Mucosa of gallbladder (tissue), 1 donor: ENCODE measurements around the gene HOXA3. TPM values are rescaled to one million over a fixed set of nuclear protein-coding genes. Genes with fewer than 3 reads are reported as not detected.

ENCODE experiments used
- DNase-seq: peaks from one replicate; pipeline ENCODE4 v3.0.0-alpha.2; 2020; ENCODE audit warnings: low spot score
- total RNA-seq: library from RNA; stranded (reverse); gene quantifications from one replicate; pipeline ENCODE4 v1.2.1, GENCODE V29; 2021
- donor health status: DM: no; HTN: no; CAD: no.

The HOXA3 gene
- total RNA-seq, 1 donor from 2014 or later, result 1.8 TPM

DNA sequence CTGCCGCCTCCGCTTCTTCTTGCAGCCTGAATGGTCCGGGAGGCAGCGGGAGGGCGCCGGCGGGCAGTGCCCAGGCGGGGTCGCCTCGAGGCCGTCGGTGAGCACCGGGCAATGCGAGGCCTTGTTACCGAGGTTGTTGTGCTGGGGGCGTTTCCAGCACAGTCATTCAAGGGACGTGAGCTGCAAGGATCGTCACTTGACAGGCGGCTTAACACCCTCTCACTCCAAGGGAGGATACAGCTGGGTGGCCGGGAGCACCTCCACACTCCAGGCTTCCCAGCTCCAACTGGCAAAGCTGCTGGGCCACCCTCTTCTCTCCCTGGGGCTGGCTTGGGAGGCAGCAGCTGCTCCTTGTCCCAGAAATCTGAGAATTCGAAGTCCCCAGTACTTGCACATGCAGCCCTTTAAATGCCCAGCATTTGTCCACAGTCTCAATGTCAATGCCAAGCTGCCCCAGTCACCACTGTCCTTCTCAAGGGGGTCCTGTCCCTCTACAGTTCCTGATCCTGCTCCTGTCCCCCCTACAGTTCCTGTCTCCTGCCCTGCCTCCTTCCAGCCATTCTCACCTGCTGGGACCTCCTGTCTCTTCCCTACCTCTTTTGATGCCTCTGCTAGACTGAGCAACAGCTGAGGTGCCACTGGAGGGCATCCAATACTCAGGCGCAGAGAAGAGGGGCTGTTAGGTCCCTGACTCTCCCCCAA is 37.1 kb upstream of the HOXA3 start:
- no peak for DNase-seq

GRCh38 chr7:27188386-27189294 is 36.3 kb upstream of the HOXA3 start:
- DNase-seq, result no peak

- DNase-seq, result no peak
Observed at GRCh38 chr7:27187475-27188385, 35.3 kb upstream of the HOXA3 start.

DNA sequence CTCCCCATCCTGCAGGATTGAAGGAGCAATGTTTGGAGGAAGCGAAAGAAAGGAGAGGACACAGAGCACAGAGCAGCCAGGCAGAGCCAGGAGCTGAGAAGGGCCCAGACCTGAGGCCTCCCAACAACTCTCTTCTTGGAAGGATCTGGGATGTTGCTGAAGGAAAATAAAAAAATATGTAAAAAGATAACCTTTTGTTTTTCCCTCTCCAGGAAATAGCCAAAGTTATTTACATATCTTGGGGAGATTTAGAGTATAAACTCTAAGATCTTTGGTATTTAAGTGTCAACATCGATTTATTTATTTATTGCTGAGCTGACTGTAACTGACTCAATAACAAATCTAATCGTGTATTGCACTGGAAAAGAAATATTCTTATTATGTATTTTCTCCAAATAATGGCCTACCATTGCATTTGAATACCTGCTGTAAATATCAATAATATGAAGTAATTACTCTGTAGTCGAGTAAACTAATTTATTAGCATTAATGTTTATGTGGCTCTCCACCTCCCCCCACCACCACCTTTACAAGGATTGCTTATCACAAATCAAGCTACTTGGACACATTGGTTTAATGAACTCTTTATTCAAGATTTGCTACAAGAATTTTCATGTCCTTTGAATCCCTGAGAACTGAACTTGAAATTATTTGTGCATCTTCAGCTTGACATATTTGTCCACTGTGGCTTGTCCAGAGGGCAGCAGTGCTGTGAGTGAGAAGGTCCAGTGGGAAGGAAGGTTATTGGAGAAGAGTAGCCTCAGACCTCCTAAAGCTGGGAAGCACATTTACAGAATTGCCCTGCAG is 34.5 kb upstream of the HOXA3 start:
- DNase-seq, result no peak

GRCh38 chr7:27185854-27186667 is 33.7 kb upstream of the HOXA3 start:
- DNase-seq, result no peak

GRCh38 chr7:27185013-27185853 is 32.9 kb upstream of the HOXA3 start, which contains the start of gene HOXA11:
HOXA11 (minus strand) TSS chr7:27185232; CDS start chr7:27185144, 88 bp downstream.
- DNase-seq, result no peak

DNA sequence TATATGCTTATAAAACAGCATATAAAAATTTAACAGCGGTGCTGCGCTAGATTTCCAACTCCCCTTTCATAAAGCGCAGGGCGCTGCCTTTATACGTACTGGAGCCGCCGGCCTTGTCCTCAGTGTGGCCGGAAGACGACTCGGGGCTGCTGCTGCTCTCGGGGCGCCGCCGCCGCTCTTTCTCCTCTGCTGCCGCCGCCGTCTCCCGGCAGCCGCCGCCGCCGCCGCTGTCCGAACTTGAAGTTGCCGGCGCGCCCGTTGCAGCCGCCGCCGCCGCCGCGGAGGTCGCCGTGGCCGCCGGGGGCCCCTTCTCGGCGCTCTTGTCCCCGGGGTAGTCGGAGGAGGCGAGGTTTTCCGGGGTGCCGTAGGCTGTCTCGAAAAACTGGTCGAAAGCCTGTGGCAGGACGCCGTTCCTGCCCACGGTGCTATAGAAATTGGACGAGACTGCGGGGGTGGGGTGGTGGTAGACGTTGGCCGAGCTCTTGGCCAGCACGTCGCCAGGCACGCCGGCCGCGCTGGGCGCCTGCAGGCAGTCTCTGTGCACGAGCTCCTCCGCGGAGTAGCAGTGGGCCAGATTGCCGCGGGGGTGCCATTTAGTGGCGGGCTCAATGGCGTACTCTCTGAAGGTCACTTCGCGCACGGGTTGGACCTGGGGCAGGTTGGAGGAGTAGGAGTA is 32.1 kb upstream of the HOXA3 start:
- no peak for DNase-seq

DNA sequence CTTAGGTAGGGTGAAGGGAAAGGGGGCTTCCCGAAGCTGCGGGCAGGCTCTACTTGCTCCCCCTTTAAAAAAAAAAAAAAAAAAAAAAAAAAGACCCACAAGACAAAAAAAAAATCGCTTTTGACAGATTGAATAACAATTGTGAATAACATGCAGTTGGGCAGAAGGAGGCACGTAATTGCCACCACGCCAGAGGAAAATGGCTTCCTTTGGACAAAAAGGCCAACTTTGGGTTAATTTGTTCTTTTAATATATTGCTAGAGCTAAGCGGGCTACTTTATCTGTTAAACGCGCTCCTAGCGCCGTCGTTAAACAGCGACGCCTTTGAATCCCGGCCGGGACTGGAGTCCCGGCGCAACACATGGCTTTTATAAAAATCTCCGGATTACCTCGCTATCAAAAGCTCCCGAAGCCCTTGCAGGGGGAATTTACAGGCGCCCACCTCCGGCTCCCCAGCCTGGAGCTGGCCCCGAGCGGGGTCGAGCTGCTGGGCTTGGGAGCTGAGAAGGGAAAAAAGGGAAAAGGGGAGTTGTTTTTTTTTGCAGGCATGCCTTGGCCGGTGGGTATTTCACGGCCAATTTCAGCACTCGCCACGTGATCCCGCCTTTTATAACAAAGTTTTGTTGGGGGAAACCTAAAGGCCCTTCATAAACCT is 31.4 kb upstream of the HOXA3 start:
- no peak for DNase-seq

DNA sequence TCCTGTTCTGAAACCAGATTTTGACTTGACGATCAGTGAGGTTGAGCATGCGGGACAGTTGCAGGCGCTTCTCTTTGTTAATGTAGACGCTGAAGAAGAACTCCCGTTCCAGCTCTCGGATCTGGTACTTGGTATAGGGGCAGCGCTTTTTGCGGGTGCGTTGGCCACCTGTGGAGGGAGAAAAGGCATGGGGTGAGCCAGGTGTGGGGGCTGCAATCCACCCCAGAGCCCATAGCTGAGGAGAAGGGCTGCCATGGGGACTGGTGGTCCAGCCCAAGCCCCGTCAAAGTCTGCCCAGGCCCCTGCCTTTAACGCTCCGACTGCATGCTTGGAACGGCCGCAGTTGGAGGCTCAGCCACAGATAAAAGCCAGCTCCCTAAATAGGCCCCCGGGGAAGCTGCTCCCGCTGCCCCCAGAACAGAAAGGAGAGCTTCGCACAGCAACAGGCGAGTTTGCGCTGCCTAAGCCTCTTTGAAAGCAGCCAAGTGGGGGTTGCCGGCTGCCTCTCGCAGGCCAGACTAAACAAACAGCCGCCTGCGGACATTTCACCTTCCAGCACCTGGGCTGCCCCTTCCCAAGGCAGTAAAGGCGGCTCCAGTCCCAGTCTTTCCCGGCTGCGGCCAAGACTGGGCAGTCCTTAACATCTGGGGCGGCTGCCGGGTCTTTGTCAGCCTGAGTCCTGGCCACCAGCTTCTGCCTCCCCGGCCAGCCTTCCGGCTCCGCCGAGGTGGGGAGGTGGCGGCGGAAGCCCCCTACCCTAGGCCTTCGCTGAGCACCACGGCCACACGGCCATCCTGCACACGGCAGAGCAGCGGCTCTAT is 30.7 kb upstream of the HOXA3 start:
- no peak for DNase-seq

GRCh38 chr7:27182285-27182841 is 30.0 kb upstream of the HOXA3 start:
- DNase-seq, result no peak

DNA sequence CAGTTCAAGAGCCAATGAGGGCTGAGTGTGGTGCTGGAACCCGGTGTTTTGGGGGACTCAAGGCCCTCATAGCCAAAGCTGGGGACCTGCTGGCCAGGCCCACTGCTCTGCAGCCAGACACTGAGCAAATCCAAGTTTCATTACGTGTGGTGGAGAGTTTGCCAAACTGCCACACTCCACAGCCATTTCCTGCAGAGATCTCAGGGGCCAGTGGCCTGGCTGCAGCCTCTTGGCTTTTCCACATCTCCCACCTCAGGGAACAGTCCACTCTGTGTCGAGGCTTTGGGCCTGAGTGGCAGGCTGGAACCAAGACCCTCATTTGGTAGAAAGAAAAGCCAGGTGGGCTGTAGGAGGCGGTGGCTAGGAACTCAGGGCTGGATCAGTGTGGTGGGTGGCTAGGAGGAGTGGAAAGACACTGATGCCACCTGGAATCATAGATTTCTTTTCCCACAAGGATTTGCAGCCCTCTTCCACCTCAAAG is 29.5 kb upstream of the HOXA3 start:
- no peak for DNase-seq

DNA sequence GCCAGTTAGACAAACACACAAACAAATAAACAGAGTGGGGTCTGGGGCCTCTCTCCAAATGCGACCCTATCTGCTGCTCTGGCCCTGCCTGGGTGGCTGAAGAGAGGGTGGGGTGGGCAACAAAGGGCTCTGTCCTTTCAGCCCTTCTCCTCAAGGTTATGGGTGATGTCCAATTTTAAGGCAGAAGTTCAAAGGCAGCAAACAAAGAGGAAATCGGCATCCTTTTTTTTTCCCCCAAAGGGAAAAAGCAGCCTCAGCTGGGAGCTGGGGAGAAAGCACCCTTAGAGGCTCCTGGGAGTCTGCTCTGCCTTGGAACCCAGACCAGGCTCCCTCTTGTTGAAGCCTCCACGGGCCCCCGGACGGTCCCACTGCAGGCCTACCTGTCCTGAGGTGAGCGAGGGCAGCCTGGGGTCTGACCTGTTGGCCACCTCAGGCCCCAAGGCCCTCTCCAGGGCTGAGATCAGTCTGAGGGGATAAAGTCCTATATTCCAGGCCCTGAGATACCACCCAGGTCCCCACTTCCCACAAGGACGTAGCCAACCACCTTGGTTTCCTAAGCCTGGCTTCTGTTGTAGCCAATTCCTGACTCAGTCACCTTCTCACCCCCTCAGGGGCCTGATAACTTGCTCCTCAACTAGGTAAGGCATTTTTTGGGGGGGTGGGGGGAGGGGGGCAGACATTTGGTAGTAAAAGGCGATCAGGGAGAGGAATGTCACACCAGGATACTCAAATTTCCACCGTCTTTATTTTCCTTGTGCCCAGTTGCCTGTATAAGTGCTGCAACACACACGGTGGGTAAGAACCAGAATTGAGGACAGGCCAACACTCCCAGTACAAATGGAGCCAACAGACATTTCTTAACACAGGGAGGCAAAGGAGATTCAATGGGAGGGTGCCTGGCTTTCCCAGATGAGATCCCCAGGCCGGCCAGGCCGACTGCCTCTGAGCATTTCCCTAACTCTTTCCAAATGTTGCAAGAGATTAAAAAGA is 28.3 kb upstream of the HOXA3 start:
- no peak for DNase-seq

GRCh38 chr7:27179503-27180430 is 27.4 kb upstream of the HOXA3 start:
- no peak for DNase-seq

DNA sequence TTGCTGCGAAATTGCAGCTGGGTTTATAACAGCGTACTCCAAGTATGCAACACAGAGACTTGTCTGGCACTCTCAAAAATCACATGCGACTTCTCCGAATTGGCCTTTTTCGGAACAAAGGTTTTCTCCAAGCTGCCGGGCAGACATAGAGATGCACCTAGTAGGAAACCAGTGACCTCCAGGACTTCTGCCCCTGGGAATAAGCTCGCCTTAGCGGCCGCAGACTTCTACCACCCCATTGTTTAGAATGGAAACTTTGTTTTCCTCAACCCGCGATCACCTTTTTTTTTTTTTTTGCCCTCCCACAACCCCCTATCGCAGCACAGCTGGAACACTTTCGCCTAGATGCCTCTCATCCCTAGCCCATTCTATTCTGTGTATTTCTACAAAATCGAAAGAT is 26.6 kb upstream of the HOXA3 start:
- no peak for DNase-seq
